Subcutaneous adipose tissue (tissue), 4 donors: ENCODE results near the gene FBXW4. TPM values are rescaled to one million over a fixed set of nuclear protein-coding genes. Genes with fewer than 3 reads are reported as not detected.

Experiments used
- total RNA-seq, 4 donors: library from RNA; depleted of rRNA; stranded (reverse); fragments of >200 nt; gene quantifications; one replicate each; pipeline ENCODE4 v1.1.0, GENCODE V29; 2016
- TF ChIP-seq, protein P1 (sequence below): fragments of 450-650 bp; IDR thresholded peaks from one replicate; pipeline ENCODE4 v1.5.1; 2016; ENCODE audit warnings: low read depth, mild to moderate bottlenecking, control low read depth, antibody characterized with exemption, moderate library complexity

The FBXW4 gene
- total RNA-seq, 4 donors from 2014 or later: 41.7 to 88.0 (median 57.7) TPM

DNA sequence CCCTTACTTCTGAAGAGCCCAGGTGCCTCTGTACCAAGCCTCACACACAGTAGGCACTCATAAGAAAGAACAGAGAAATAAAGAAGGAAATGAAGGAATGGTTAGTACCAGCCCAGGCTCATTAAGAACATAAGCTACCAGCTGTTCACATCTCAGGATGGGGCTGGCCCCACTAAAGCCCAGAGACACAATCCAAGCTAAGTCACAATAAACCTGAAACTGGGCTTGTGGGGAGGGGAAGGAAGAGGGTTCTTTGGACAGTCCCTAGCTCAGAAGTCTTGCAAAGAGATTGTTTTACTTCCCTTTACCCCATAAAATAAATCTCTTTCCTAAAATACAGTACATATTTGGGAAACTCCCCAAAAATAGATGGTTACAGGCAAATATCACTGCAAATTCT lies 24.3 kb downstream of the FBXW4 start:
- TF ChIP-seq, protein P1, sequence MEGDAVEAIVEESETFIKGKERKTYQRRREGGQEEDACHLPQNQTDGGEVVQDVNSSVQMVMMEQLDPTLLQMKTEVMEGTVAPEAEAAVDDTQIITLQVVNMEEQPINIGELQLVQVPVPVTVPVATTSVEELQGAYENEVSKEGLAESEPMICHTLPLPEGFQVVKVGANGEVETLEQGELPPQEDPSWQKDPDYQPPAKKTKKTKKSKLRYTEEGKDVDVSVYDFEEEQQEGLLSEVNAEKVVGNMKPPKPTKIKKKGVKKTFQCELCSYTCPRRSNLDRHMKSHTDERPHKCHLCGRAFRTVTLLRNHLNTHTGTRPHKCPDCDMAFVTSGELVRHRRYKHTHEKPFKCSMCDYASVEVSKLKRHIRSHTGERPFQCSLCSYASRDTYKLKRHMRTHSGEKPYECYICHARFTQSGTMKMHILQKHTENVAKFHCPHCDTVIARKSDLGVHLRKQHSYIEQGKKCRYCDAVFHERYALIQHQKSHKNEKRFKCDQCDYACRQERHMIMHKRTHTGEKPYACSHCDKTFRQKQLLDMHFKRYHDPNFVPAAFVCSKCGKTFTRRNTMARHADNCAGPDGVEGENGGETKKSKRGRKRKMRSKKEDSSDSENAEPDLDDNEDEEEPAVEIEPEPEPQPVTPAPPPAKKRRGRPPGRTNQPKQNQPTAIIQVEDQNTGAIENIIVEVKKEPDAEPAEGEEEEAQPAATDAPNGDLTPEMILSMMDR: no peak

DNA sequence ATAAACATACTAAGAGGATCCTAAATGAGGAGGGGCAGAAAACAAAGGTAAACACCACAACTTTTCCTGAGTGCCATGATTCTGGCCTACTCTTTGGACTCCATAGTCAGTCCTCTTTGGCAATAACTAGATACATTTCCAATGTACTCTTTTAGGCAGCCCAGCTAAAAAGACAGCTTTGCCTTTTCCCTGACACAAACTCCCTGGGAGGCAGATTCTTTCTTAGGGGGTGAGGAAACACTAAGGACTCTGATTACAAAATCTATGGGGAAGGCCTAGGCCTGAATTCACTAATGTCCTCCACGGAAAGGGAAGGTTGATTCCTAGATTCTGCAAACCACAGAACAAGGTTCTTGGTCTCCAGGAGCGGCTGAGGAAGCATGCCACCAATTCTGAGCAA lies 25.8 kb downstream of the FBXW4 start:
- TF ChIP-seq, protein P1: no peak

DNA sequence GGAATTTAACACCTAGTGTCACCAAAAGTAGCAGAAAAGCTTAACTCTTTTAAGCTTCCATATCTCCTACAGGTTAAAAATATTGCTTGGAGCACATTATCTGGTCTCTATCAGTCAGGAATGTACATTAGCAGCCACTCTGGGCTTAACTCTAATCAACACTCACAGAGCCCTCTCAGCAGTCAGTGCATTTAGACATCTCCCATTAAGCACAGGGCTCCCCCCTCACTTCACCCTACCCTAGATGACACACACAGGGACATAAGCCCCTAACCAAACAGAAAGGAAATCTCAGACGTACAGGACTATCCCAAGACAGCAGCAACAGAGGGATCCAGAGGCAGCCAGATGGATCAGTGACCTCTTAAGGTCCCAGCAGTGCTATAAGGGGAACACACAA lies 26.4 kb downstream of the FBXW4 start:
- TF ChIP-seq, protein P1: no peak

DNA sequence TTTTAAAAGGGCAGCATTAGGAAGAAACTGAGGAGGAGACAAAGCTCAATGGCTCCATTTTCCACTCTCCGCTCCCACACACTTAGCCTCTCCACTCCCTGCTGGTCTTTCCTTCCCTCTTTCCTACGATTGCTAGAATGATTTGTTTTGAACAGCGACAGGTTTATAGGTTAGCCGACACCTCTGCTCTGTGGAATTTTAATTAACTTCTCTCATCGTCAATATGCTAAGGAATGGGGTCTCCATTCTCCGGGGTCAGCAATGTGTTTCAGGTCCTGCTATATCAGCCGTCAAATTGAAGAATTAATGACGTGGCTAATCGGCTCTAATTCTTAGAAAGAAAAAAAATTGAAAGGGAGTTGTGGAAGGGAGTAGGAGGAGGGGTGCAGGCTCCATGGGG lies 28.9 kb downstream of the FBXW4 start:
- TF ChIP-seq, protein P1: no peak

- TF ChIP-seq, protein P1: no peak
Measured at GRCh38 chr10:101663097-101663496, 31.9 kb downstream of the FBXW4 start.

DNA sequence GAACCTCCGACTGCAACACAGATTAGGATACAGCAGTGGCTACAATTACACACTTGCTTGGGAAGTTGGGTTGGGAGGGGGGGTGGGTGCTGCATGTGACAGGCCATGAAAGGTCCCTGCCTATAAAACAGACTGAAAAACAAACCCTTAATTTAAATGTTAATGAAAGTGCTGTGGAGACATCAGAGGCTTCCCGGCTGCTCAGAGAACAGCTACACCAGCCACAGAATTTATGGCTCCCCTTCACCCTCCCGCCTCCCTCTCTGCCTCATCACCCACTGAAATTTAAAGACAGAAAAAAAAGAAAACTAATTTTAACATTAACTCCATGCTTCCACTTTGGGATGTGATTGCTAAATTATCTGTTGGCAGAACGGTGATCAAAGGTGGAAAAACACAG lies 34.7 kb downstream of the FBXW4 start:
- TF ChIP-seq, protein P1: no peak

GRCh38 chr10:101658975-101659374 lies 36.0 kb downstream of the FBXW4 start:
- TF ChIP-seq, protein P1: no peak
